H1 (cell line): ENCODE measurements around the gene DAW1. TPM values are rescaled to one million over a fixed set of nuclear protein-coding genes. Genes with fewer than 3 reads are reported as not detected.

ENCODE experiments used
- CHD7 ChIP-seq: fragments of 300-600 bp; sonication (generic); IDR thresholded peaks from 2 replicates; pipeline ENCODE4 v1.7.1; 2012; ENCODE audit warnings: low read length, moderate library complexity, mild to moderate bottlenecking, inconsistent platforms; ENCODE audit not compliant: insufficient replicate concordance
- HDAC2 ChIP-seq, 2 experiments: fragments of 300-600 bp in 1 of 2; sonication (generic) in 1 of 2; IDR thresholded peaks; 2 replicates each; pipeline ENCODE4 v1.6.1; 2011 to 2012; ENCODE audit warnings: low read depth in 2 of 2, low read length in 2 of 2, mild to moderate bottlenecking in 2 of 2, moderate library complexity in 2 of 2, borderline replicate concordance in 1 of 2, inconsistent platforms in 1 of 2
- KDM1A ChIP-seq: fragments of 200-600, 300-600 bp; sonication (generic); IDR thresholded peaks from 2 replicates; pipeline ENCODE4 v1.7.1; 2016; ENCODE audit warnings: mild to moderate bottlenecking, low read length, borderline replicate concordance
- POLR2AphosphoS5 ChIP-seq: IDR thresholded peaks from 2 replicates; pipeline ENCODE4 v1.6.1; 2011; ENCODE audit warnings: low read depth, low read length
- SIN3A ChIP-seq, 2 experiments: IDR thresholded peaks in 1 of 2; conservative IDR thresholded peaks in 1 of 2; 2 replicates each; pipeline ENCODE4 v1.6.1; 2011 to 2012; ENCODE audit warnings: low read length in 2 of 2, improper control_type of control experiment in 1 of 2, low read depth in 1 of 2, mild to moderate bottlenecking in 1 of 2
- SP1 ChIP-seq: IDR thresholded peaks from 2 replicates; pipeline ENCODE4 v1.6.1; 2011; ENCODE audit warnings: low read depth, low read length
- polyA plus RNA-seq, 7 experiments: library from polyadenylated mRNA; depleted of rRNA in 3 of 7; stranded (reverse) in 5 of 7; unstranded in 2 of 7; fragments of >200 nt in 5 of 7; fragments of 200-250 nt in 2 of 7; gene quantifications; 1 replicate in 5 of 7; 2 replicates in 1 of 7; 4 replicates in 1 of 7; pipeline versions ENCODE4 v1.2.1 to v1.2.3, GENCODE V29; 2011 to 2013; ENCODE audit warnings: missing spikeins in 2 of 7, mixed read lengths in 2 of 7
- total RNA-seq: library from RNA; stranded (reverse); fragmentation: NEBNext Ultra II Directional; extraction: Animal tissue kit (Norgen Biotek cat#: 25700); gene quantifications from 2 replicates; pipeline ENCODE4 v1.2.1, GENCODE V29; 2021

The DAW1 gene
- total and polyA plus RNA-seq, 2 of the 8 experiments (the other 6 are each of a cell fraction or from before 2014, with no cell fraction given): 0.44 to 1.4 TPM

- TF ChIP-seq CHD7 (no peak), SP1 (no peak), KDM1A (no peak), POLR2AphosphoS5 (no peak), HDAC2 (IDR thresholded peaks at IDR 0.05; ENCODE audit: borderline replicate concordance in 1 of 2, low read depth in 2 of 2, low read length in 2 of 2) (no peak), SIN3A (conservative IDR thresholded peaks at IDR 0.05 in 1 of 2, IDR thresholded peaks at IDR 0.05 in 1 of 2; ENCODE audit: low read depth in 1 of 2, low read length in 2 of 2) (no peak)
Measured at GRCh38 chr2:227826563-227826962, 44.9 kb upstream of the DAW1 start (continued).
